Activated naive CD8-positive, alpha-beta T cell treated with anti-CD3 and anti-CD28 coated beads, Interleukin-2, amount 50 U/mL, for 16 hours (primary cell): Measurements from ENCODE around the gene NEMF.
"Not testable (repeated sequence)": the region's sequence is repeated elsewhere in the genome, so short reads cannot be mapped to it uniquely, and the experiment has no call there.

Experiments
- DNase-seq: peaks from one replicate; pipeline ENCODE4 v3.0.0-alpha.2; 2020; ENCODE audit warnings: low read depth, low spot score

The NEMF gene

DNA sequence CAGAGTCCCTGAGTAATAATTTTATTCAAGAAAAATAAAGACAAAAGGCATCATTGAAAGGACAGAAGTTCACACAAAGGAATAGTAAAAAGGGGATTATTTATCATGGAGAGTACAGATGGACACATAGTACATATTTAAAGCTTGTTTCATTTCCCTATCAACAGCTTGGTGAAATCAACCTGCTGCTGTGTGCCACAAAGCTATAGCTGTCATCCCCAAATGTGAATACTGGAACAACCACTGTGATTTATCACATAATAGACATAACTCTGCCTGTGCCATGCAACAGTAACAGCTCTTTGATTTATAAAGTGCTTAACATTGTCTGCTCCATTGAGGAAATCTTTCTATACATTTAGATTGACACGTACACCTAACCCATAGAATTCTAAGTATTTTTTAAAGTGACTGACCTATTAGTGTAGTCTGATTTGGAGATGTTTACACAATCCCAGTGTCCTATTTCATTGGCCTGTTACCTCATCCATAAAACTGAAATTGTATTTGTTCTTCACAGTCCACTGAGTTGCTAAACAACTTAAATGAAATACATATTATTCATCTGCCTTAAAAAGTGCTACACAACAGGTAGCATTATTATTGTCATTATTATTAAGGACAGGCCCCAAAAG is 3.3 kb downstream of the NEMF start:
- DNase-seq = no peak

DNA sequence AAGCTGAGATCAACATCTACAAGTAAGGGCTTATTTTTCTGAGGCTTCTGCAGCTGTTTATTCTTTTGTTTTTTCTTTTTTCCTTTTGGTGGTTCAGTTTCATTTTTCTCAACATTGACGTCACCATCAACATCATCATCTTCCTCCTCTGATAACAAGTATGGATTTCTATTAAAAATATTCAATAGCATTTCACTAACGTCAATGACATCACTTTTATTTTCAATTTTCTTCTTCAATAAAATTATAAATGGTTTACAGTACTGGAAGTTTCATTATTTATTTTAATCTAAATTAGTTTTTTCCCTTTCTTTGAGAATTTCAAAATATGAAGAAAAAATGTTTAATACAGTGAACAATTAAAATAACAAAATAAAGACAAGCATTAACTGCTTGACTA is 23.9 kb downstream of the NEMF start:
- no peak for DNase-seq

DNA sequence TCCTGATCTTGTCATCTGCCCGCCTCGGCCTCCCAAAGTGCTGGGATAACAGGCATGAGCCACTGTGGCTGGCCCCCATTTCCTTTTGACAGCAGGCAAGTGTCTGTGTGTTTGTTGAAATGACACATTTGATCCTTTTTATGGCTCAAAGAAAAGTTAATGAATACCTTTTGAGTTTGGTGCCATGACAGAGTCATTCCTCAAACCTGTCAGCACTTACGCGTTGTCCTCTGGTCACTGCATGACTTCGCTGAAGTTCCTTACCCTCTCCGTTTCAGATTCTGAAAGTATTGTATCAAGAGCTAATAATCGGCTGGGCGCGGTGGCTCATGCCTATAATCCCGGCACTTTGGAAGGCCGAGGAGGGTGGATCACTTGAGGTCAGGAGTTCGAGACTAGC is 32.4 kb downstream of the NEMF start:
- no peak for DNase-seq

DNA sequence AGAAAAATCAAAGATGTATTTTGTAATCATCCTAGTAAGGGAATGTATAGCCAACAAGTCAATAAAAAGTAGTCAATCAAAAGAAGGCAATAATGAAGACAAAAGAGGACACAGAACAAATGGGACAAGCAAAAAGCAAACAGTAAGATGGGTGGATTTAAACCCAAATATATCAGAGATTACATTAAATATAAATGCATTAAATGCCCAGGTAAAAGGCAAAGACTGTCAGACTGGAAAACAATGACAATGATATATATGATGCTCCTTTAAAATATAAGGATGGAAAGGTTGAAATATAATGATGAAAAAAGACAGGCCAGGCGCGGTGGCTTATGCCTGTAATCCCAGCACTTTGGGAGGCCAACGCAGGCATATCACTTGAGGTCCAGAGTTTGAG is 35.7 kb downstream of the NEMF start:
- DNase-seq = no peak

- not testable (repeated sequence) for DNase-seq
Measured at GRCh38 chr14:49816118-49816517, 36.5 kb downstream of the NEMF start.

DNA sequence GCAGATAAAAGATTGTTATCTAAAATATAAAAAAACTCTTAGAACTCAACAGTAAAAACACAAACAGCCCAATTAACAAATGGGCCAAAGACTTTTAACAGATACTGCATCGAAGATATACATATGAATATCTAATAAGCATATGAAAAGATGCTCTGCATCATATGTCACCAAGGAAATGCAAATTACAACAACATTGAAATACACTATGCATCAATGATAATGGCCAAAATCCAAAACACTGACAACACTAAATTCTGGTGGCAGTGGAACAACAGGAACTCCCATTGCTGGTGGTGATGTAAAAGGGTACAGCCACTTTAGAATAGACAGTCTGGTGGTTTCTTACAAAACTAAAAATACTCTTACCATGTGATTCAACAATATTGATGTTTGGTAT is 43.8 kb downstream of the NEMF start:
- DNase-seq = no peak

GRCh38 chr14:49796025-49796424 is 56.6 kb downstream of the NEMF start:
- DNase-seq = no peak

- DNase-seq = no peak
Measured at GRCh38 chr14:49792618-49793017, 60.0 kb downstream of the NEMF start.

GRCh38 chr14:49786315-49786714 is 66.3 kb downstream of the NEMF start:
- no peak for DNase-seq

DNA sequence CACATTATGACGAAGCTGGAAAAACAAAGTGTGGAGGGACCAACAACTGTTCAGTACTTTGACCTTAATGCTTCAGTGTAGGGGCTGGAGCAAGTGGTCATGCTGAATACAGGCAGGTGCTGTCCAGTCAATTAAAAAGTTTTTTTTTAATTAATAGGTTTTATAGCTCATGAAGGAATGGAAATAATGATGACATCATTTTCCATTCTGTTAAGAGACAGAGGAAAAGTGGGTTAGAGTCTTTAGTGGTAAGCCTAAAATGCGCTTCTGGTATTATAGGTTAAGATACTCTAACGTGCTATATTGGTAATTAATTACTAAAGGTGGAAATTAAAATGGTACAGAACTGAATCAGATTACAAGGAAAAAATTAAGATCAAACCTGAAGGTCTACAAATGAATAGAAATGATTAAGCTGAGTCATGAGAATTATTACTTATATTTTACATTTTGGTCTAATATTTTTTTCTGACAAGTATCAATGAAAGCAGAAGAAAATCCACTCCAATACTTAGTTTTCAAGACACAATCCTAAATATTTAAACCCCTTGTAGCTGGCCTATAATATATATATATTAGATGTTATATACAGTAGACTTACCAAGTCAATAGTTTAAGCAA is 69.1 kb downstream of the NEMF start:
- DNase-seq = no peak

DNA sequence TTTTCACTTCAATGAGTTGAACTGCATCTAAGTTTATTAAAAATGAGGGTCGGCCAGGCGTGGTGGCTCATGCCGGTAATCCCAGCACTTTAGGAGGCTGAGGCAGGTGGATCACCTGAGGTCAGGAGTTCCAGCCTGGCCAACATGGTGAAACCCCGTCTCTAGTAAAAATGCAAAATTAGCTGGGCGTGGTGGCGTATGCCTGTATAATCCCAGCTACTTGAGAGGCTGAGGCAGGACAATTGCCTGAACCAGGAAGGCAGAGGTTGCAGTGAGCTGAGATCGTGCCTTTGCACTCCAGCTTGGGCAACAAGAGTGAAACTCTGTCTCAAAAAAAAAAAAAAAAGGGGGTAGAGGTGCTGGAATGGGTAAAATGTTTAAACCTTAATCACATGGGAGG is 71.5 kb downstream of the NEMF start:
- DNase-seq = not testable (repeated sequence)

GRCh38 chr14:49778421-49778820 is 74.2 kb downstream of the NEMF start:
- DNase-seq = no peak

GRCh38 chr14:49774106-49774505 is 78.5 kb downstream of the NEMF start:
- DNase-seq = no peak

- DNase-seq = not testable (repeated sequence)
Measured at GRCh38 chr14:49771691-49772090, 80.9 kb downstream of the NEMF start.

GRCh38 chr14:49770212-49770817 is 82.3 kb downstream of the NEMF start:
- DNase-seq = no peak

DNA sequence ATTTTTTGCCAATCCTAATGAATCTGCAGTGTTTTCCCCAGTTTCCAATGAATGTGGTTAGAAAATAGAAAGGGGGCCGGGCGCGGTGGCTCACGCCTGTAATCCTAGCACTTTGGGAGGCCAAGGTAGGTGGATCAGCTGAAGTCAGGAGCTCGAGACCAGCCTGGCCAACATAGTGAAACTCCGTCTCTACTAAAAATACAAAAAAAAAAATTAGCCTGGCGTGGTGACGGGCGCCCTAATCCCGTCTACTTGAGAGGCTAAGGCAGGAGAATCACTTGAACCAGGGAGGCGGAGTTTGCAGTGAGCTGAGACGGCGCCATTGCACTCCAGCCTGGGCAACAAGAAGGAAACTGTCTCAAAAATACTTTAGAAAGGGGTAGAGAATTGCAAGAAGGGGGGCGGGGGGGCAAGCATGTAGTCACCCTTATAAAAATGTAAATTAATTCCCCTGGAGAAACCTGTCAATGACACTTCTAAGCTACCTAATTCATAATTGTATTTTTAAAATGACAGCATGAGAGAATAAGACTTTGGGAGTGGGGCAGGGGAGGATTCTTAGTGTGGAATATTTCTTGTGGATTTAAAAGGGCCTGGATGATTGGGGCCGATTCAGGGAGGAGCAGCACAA is 82.9 kb downstream of the NEMF start:
- DNase-seq = no peak

GRCh38 chr14:49769171-49769570 is 83.4 kb downstream of the NEMF start:
- DNase-seq = no peak

GRCh38 chr14:49768301-49769121 is 84.1 kb downstream of the NEMF start:
- DNase-seq = peak; percentile 28

DNA sequence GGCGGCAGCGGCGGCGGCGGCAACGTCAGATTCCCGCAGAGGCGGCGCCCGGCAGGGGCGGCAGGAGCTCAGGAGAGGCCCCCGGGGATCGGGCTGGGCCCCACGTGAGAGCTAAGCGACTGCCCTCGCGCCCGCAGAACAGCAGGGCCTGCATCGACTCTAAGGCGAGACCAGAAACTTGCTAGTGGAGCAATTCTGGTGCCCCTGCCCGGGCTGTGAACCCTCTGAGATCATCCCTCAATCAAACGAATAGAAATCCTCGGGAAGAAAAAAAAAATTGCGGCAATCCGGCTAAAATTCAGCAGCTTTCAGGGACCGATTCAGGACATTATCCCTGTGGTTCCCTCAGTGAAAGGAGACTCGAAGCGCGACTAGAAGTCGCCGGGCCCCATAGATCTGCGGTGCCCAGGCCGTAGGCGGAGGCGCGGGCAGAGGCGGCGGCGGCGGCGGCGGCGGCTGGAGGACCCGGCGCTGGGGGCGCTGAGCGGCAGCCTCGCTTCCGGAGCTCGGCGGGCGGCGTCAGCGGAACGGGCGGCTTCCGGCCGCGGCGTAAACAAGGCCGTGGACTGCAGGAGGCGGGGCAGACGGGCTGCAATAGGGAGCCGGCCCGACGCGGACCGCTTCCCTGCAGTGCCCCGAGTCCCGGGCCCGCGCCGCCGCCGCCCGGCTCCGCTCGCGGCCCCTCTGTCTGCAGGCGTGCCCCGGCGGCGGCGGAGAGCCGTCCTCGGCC is 84.9 kb downstream of the NEMF start, which contains the start of gene KLHDC2:
Gene KLHDC2, plus strand, starts transcription at position 583 of the 730 bp plus-strand sequence. CDS start 316 bp downstream, outside the sequence.
- peak; percentile 74 for DNase-seq

- DNase-seq = no peak
Measured at GRCh38 chr14:49767270-49767570, 85.4 kb downstream of the NEMF start.

DNA sequence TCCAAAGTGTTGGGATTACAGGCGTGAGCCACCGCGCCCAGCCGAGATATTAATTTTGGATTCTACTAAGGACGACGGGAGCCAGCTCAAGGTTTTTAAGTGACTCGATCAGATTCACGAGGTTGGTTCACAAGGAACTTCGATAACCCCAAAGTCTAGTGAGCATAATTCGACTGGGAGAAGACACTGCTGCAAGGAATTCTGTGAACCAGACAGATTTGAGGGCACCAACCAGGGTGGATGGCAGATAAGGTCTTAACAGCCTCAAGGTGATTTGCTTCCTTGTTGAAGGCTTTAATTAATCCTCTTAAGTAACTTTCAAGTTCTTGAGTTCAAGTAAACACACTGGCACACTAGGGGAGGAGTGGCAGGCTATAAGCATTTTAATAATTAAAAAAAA is 85.7 kb downstream of the NEMF start:
- no peak for DNase-seq
